HL-60 (cell line): Measurements from ENCODE around the gene BEND3.
A peak's percentile ranks its signal among the peaks of the same experiment; 100 is the strongest.

Experiments used
- CTCF ChIP-seq: IDR thresholded peaks from one replicate; pipeline ENCODE4 v1.5.1; 2011; ENCODE audit warnings: low read length, control low read depth, inconsistent platforms; ENCODE audit not compliant: insufficient read depth
- POLR2AphosphoS5 ChIP-seq: IDR thresholded peaks from 2 replicates; pipeline ENCODE4 v1.6.1; 2012; ENCODE audit warnings: low read depth
- TF ChIP-seq, protein P1 (sequence below): IDR thresholded peaks from 2 replicates; pipeline ENCODE4 v1.6.1; 2012; ENCODE audit warnings: low read depth; ENCODE audit not compliant: insufficient replicate concordance

GRCh38 chr6:107114213-107114925 is 946 bp downstream of the BEND3 start:
- TF ChIP-seq CTCF (peak; percentile 67), POLR2AphosphoS5 (no peak; the same call in 1 of the 2 replicates)
- TF ChIP-seq, protein P1, sequence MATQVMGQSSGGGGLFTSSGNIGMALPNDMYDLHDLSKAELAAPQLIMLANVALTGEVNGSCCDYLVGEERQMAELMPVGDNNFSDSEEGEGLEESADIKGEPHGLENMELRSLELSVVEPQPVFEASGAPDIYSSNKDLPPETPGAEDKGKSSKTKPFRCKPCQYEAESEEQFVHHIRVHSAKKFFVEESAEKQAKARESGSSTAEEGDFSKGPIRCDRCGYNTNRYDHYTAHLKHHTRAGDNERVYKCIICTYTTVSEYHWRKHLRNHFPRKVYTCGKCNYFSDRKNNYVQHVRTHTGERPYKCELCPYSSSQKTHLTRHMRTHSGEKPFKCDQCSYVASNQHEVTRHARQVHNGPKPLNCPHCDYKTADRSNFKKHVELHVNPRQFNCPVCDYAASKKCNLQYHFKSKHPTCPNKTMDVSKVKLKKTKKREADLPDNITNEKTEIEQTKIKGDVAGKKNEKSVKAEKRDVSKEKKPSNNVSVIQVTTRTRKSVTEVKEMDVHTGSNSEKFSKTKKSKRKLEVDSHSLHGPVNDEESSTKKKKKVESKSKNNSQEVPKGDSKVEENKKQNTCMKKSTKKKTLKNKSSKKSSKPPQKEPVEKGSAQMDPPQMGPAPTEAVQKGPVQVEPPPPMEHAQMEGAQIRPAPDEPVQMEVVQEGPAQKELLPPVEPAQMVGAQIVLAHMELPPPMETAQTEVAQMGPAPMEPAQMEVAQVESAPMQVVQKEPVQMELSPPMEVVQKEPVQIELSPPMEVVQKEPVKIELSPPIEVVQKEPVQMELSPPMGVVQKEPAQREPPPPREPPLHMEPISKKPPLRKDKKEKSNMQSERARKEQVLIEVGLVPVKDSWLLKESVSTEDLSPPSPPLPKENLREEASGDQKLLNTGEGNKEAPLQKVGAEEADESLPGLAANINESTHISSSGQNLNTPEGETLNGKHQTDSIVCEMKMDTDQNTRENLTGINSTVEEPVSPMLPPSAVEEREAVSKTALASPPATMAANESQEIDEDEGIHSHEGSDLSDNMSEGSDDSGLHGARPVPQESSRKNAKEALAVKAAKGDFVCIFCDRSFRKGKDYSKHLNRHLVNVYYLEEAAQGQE, result no peak
